Stimulated activated CD4-positive, alpha-beta T cell treated with anti-CD3 and anti-CD28 coated beads, Interleukin-1b, Interleukin-23, amount 100 ng/mL, for 48 hours (primary cell): ENCODE results near the gene KIF4A.

Source experiments
- DNase-seq: peaks from one replicate; pipeline ENCODE4 v3.0.0-alpha.2; 2020

Gene KIF4A

GRCh38 chrX:70444326-70444945 lies 154.5 kb downstream of the KIF4A start, which contains the start of gene DLG3:
DLG3 (plus strand) TSS chrX:70444835; CDS start chrX:70445202, 367 bp downstream.
- peak; percentile 17 for DNase-seq

GRCh38 chrX:70444946-70445656 lies 155.2 kb downstream of the KIF4A start:
- no peak for DNase-seq

- DNase-seq, result no peak
Observed at GRCh38 chrX:70445951-70446350, 156.0 kb downstream of the KIF4A start.

GRCh38 chrX:70446380-70447350 lies 156.8 kb downstream of the KIF4A start:
- DNase-seq, result no peak

GRCh38 chrX:70449457-70449966 lies 159.6 kb downstream of the KIF4A start:
- no peak for DNase-seq

GRCh38 chrX:70452143-70452733 lies 162.3 kb downstream of the KIF4A start:
- peak; percentile 43 for DNase-seq

GRCh38 chrX:70453024-70453618 lies 163.2 kb downstream of the KIF4A start:
- no peak for DNase-seq

GRCh38 chrX:70454441-70455365 lies 164.8 kb downstream of the KIF4A start:
- DNase-seq, result peak; percentile 65

GRCh38 chrX:70455366-70456202 lies 165.7 kb downstream of the KIF4A start:
- DNase-seq, result no peak

- DNase-seq, result no peak
Observed at GRCh38 chrX:70456256-70456655, 166.4 kb downstream of the KIF4A start.

- no peak for DNase-seq
Observed at GRCh38 chrX:70461026-70461425, 171.1 kb downstream of the KIF4A start.

- no peak for DNase-seq
Observed at GRCh38 chrX:70464051-70464450, 174.1 kb downstream of the KIF4A start.

- no peak for DNase-seq
Observed at GRCh38 chrX:70466968-70467367, 177.1 kb downstream of the KIF4A start.

- DNase-seq, result no peak
Observed at GRCh38 chrX:70468709-70469108, 178.8 kb downstream of the KIF4A start.
